B cell (primary cell): ENCODE data around the gene CEP128.

Source experiments
- CTCF ChIP-seq: fragments of 200-600 bp; IDR thresholded peaks from one replicate; pipeline ENCODE4 v1.8.0; 2022; ENCODE audit warnings: antibody characterized with exemption, mild to moderate bottlenecking
- EZH2 ChIP-seq: IDR thresholded peaks from 2 replicates; pipeline ENCODE4 v1.6.1; 2012; ENCODE audit warnings: borderline replicate concordance, low read depth, mild to moderate bottlenecking, moderate library complexity, low read length; ENCODE audit not compliant: insufficient read depth, poor library complexity, severe bottlenecking

- TF ChIP-seq CTCF (no peak), EZH2 (no peak)
Observed at GRCh38 chr14:80957613-80958012, 16.1 kb upstream of the CEP128 start.
